ENCODE data around the gene NOC2L. TPM values are rescaled to one million over a fixed set of nuclear protein-coding genes. Genes with fewer than 3 reads are reported as not detected.

Gene NOC2L
- total RNA-seq, 1 experiment from 2014 or later: 214 TPM

- CTCF ChIA-PET: no interaction called here
- BruUV-seq (replicated peaks): no TSS peak
- no peaks in the 10 kb centered on the region for H3K36me3 ChIP-seq (ENCODE audit: insufficient read depth, low read length, poor library complexity, severe bottlenecking)
- no peak for DNase-seq (ENCODE audit: low spot score)
- no peak overlapping the region for H3K4me3 ChIP-seq (ENCODE audit: low read depth, low read length, poor library complexity, severe bottlenecking)
- H3K9me3 ChIP-seq (ENCODE audit: low read depth, low read length, poor library complexity, severe bottlenecking): no peaks in the 10 kb centered on the region
- H3K4me1 ChIP-seq (ENCODE audit: insufficient read depth, low read length, poor library complexity, severe bottlenecking): peaks cover 87% of the 10 kb centered on the region
- H3K27ac ChIP-seq (ENCODE audit: low read depth, low read length, poor library complexity, severe bottlenecking): no peak overlapping the region
- intact Hi-C loops (cut with micrococcal nuclease; ENCODE audit: unreplicated experiment): no loop called here
- no peak for TF ChIP-seq CTCF (conservative IDR thresholded peaks at IDR 0.05; ENCODE audit: low read depth, low read length)
- no peak for TF ChIP-seq EZH2 (IDR thresholded peaks at IDR 0.05; ENCODE audit: borderline replicate concordance, low read depth, low read length, poor library complexity, severe bottlenecking)
- H3K27me3 ChIP-seq (replicated peaks; ENCODE audit: insufficient read depth, low read depth, low read length, poor library complexity): no peaks in the 10 kb centered on the region
- POLR2A ChIA-PET (ENCODE audit: low non-redundant PET): no interaction called here
Observed at GRCh38 chr1:938088-938683, 20.9 kb downstream of the NOC2L start.

GRCh38 chr1:937521-937920 lies 21.5 kb downstream of the NOC2L start:
- CTCF ChIA-PET: no interaction called here
- Histone ChIP-seq H3K27me3 (replicated peaks; ENCODE audit: insufficient read depth, low read depth, low read length, poor library complexity) (no peaks in the 10 kb centered on the region), H3K27ac (ENCODE audit: low read depth, low read length, poor library complexity, severe bottlenecking) (no peak overlapping the region), H3K4me1 (ENCODE audit: insufficient read depth, low read length, poor library complexity, severe bottlenecking) (peaks cover 87% of the 10 kb centered on the region), H3K4me3 (ENCODE audit: low read depth, low read length, poor library complexity, severe bottlenecking) (no peak overlapping the region), H3K9me3 (ENCODE audit: low read depth, low read length, poor library complexity, severe bottlenecking) (no peaks in the 10 kb centered on the region), H3K36me3 (ENCODE audit: insufficient read depth, low read length, poor library complexity, severe bottlenecking) (no peaks in the 10 kb centered on the region)
- no peak for DNase-seq (ENCODE audit: low spot score)
- intact Hi-C loops (cut with micrococcal nuclease; ENCODE audit: unreplicated experiment): no loop called here
- TF ChIP-seq EZH2 (IDR thresholded peaks at IDR 0.05; ENCODE audit: borderline replicate concordance, low read depth, low read length, poor library complexity, severe bottlenecking) (no peak), CTCF (conservative IDR thresholded peaks at IDR 0.05; ENCODE audit: low read depth, low read length) (no peak)
- POLR2A ChIA-PET (ENCODE audit: low non-redundant PET): no interaction called here
- BruUV-seq (replicated peaks): no TSS peak

GRCh38 chr1:936348-937264 lies 22.4 kb downstream of the NOC2L start:
- H3K27me3 ChIP-seq (replicated peaks; ENCODE audit: insufficient read depth, low read depth, low read length, poor library complexity): no peaks in the 10 kb centered on the region
- no TSS peak for BruUV-seq (replicated peaks)
- POLR2A ChIA-PET (ENCODE audit: low non-redundant PET): no interaction called here

More at GRCh38 chr1:936348-937264, 22.4 kb downstream of the NOC2L start:
- TF ChIP-seq CTCF (conservative IDR thresholded peaks at IDR 0.05; ENCODE audit: low read depth, low read length) (no peak), EZH2 (IDR thresholded peaks at IDR 0.05; ENCODE audit: borderline replicate concordance, low read depth, low read length, poor library complexity, severe bottlenecking) (no peak)
- Histone ChIP-seq H3K4me3 (ENCODE audit: low read depth, low read length, poor library complexity, severe bottlenecking) (no peak overlapping the region), H3K4me1 (ENCODE audit: insufficient read depth, low read length, poor library complexity, severe bottlenecking) (peaks cover 87% of the 10 kb centered on the region), H3K9me3 (ENCODE audit: low read depth, low read length, poor library complexity, severe bottlenecking) (no peaks in the 10 kb centered on the region), H3K36me3 (ENCODE audit: insufficient read depth, low read length, poor library complexity, severe bottlenecking) (no peaks in the 10 kb centered on the region), H3K27ac (ENCODE audit: low read depth, low read length, poor library complexity, severe bottlenecking) (peak overlapping the region; percentile 23)
- intact Hi-C loops (cut with micrococcal nuclease; ENCODE audit: unreplicated experiment): no loop called here
- DNase-seq (ENCODE audit: low spot score): no peak
- CTCF ChIA-PET: no interaction called here
